IMR-90 (cell line): ENCODE results near the gene NEGR1. TPM values are rescaled to one million over a fixed set of nuclear protein-coding genes. Genes with fewer than 3 reads are reported as not detected.
A peak's percentile ranks its signal among the peaks of the same experiment; 100 is the strongest.

Experiments used
- ATAC-seq: fragments of 200-7000 bp; cut with Tn5 transposase; 2 replicates; pipeline ENCODE4 v1.9.1; 2020; ENCODE audit warnings: low read depth, mild to moderate bottlenecking, moderate library complexity
- BruUV-seq: library from RNA; stranded (reverse); fragments of 400-500 nt; replicated peaks from 2 replicates; lab custom pipeline; 2021; lab: Mats Ljungman, UMichigan
- CTCF ChIA-PET: fragments of 300-600 bp; formaldehyde crosslinking; extraction: SDS; loops from one replicate; lab custom pipeline; 2021; ENCODE audit warnings: antibody characterized with exemption; lab: Yijun Ruan, JAX
- POLR2A ChIA-PET: fragments of 300-600 bp; sonication (Branson Sonifier 250); formaldehyde crosslinking; loops from one replicate; lab custom pipeline; 2022; ENCODE audit warnings: antibody characterized with exemption; ENCODE audit not compliant: unreplicated experiment; lab: Charles Lee
- DNase-seq: peaks from one replicate; pipeline ENCODE4 v3.0.0; 2013
- H2AFZ ChIP-seq: replicated peaks from 2 replicates; pipeline ENCODE3; 2013; ENCODE audit warnings: low read length, mild to moderate bottlenecking; ENCODE audit not compliant: poor library complexity
- H2AK5ac ChIP-seq: 2 replicates; pipeline ENCODE4 v1.6.1; 2013; ENCODE audit warnings: low read depth, low read length, inconsistent platforms
- H2AK9ac ChIP-seq: replicated peaks from 2 replicates; pipeline ENCODE3; 2013; ENCODE audit warnings: mild to moderate bottlenecking, low read depth, low read length, moderate library complexity; ENCODE audit not compliant: poor library complexity
- H2BK120ac ChIP-seq: 2 replicates; pipeline ENCODE4 v1.6.1; 2013; ENCODE audit warnings: low read depth, low read length, inconsistent platforms
- H2BK15ac ChIP-seq: 3 replicates; pipeline ENCODE4 v1.6.1; 2013; ENCODE audit warnings: low read depth, low read length, inconsistent platforms
- H2BK20ac ChIP-seq: 2 replicates; pipeline ENCODE4 v1.6.1; 2013; ENCODE audit warnings: low read depth, mild to moderate bottlenecking, inconsistent platforms, low read length, moderate library complexity
- H2BK5ac ChIP-seq: 2 replicates; pipeline ENCODE4 v1.6.1; 2013; ENCODE audit warnings: mild to moderate bottlenecking, low read depth, low read length, inconsistent platforms; ENCODE audit not compliant: poor library complexity, severe bottlenecking
- H3K14ac ChIP-seq: replicated peaks from 2 replicates; pipeline ENCODE4 v1.6.1; 2013; ENCODE audit warnings: low read depth, low read length, inconsistent platforms
- H3K18ac ChIP-seq: 2 replicates; pipeline ENCODE4 v1.6.1; 2013; ENCODE audit warnings: low read depth, low read length, control low read depth
- H3K23ac ChIP-seq: 2 replicates; pipeline ENCODE4 v1.6.1; 2013; ENCODE audit warnings: low read depth, low read length, inconsistent platforms
- H3K27ac ChIP-seq: 2 replicates; pipeline ENCODE4 v1.5.1; 2013; ENCODE audit warnings: mild to moderate bottlenecking, control low read depth, low read length; ENCODE audit not compliant: insufficient read depth
- H3K27me3 ChIP-seq: 2 replicates; pipeline ENCODE4 v1.6.1; 2013; ENCODE audit warnings: low read length; ENCODE audit not compliant: control insufficient read depth, insufficient read depth
- H3K36me3 ChIP-seq: 2 replicates; pipeline ENCODE4 v1.6.1; 2013; ENCODE audit warnings: low read length, mixed read lengths; ENCODE audit not compliant: control insufficient read depth, insufficient read depth
- H3K4ac ChIP-seq: 2 replicates; pipeline ENCODE4 v1.6.1; 2013; ENCODE audit warnings: low read depth, low read length, inconsistent platforms
- H3K4me1 ChIP-seq: 2 replicates; pipeline ENCODE4 v1.6.1; 2013; ENCODE audit warnings: low read length, mixed read lengths; ENCODE audit not compliant: control insufficient read depth, insufficient read depth
- H3K4me2 ChIP-seq: 2 replicates; pipeline ENCODE4 v1.6.1; 2013; ENCODE audit warnings: low read depth, mild to moderate bottlenecking, control low read depth, low read length, moderate library complexity
- H3K4me3 ChIP-seq: 2 replicates; pipeline ENCODE4 v1.5.1; 2013; ENCODE audit warnings: low read depth, mild to moderate bottlenecking, control low read depth, low read length, moderate library complexity; ENCODE audit not compliant: insufficient read depth
- H3K56ac ChIP-seq: 2 replicates; pipeline ENCODE4 v1.6.1; 2013; ENCODE audit warnings: low read length, inconsistent platforms; ENCODE audit not compliant: insufficient read depth; ENCODE audit errors: extremely low read depth
- H3K79me1 ChIP-seq, 2 experiments: 2 replicates each; pipeline ENCODE4 v1.6.1; 2013; ENCODE audit warnings: low read length in 2 of 2, inconsistent platforms in 1 of 2, low read depth in 1 of 2
- H3K9ac ChIP-seq: 2 replicates; pipeline ENCODE4 v1.6.1; 2013; ENCODE audit warnings: low read depth, low read length, control low read depth
- H3K9me1 ChIP-seq: 2 replicates; pipeline ENCODE4 v1.6.1; 2013; ENCODE audit warnings: low read length, inconsistent platforms; ENCODE audit not compliant: insufficient read depth
- H3K9me3 ChIP-seq: 2 replicates; pipeline ENCODE4 v1.6.1; 2013; ENCODE audit warnings: low read length; ENCODE audit not compliant: control insufficient read depth, insufficient read depth
- H4K20me1 ChIP-seq: 2 replicates; pipeline ENCODE4 v1.6.1; 2013; ENCODE audit warnings: low read length, inconsistent platforms; ENCODE audit not compliant: insufficient read depth
- H4K5ac ChIP-seq: 2 replicates; pipeline ENCODE4 v1.6.1; 2013; ENCODE audit warnings: mild to moderate bottlenecking, low read depth, low read length, control low read depth
- H4K8ac ChIP-seq, 2 experiments: 2 replicates each; pipeline ENCODE4 v1.6.1; 2013; ENCODE audit warnings: low read depth in 2 of 2, low read length in 2 of 2, control low read depth in 1 of 2, inconsistent platforms in 1 of 2
- H4K91ac ChIP-seq: 2 replicates; pipeline ENCODE4 v1.6.1; 2013; ENCODE audit warnings: low read depth, low read length, inconsistent platforms; ENCODE audit not compliant: insufficient read depth
- BHLHE40 ChIP-seq: fragments of 150-350 bp; IDR thresholded peaks from 2 replicates; pipeline ENCODE4 v1.6.1; 2016; ENCODE audit warnings: mild to moderate bottlenecking, low read depth, low read length
- CEBPB ChIP-seq: IDR thresholded peaks from 2 replicates; pipeline ENCODE4 v1.6.1; 2012; ENCODE audit warnings: low read depth, low read length, improper control_type of control experiment
- CHD1 ChIP-seq: IDR thresholded peaks from 2 replicates; pipeline ENCODE4 v1.6.1; 2012; ENCODE audit warnings: low read depth, low read length, improper control_type of control experiment
- MXI1 ChIP-seq: IDR thresholded peaks from 2 replicates; pipeline ENCODE4 v1.6.1; 2012; ENCODE audit warnings: low read depth, mild to moderate bottlenecking, low read length, moderate library complexity, borderline replicate concordance
- RAD21 ChIP-seq: IDR thresholded peaks from 2 replicates; pipeline ENCODE4 v1.6.1; 2012; ENCODE audit warnings: low read length, improper control_type of control experiment
- RFX5 ChIP-seq: IDR thresholded peaks from 2 replicates; pipeline ENCODE4 v1.8.0; 2012; ENCODE audit warnings: low read depth, mild to moderate bottlenecking, low read length, moderate library complexity
- WGBS, 2 experiments: methylation state at CpG; one replicate each; pipeline versions ENCODE4 v1.1.5 to v1.1.7; 2013; ENCODE audit warnings: missing lambda C conversion rate in 2 of 2; ENCODE audit not compliant: insufficient read length in 1 of 2; ENCODE audit errors: extremely low coverage in 2 of 2; 5-methylcytosine and 5-hydroxymethylcytosine counted together
- dilution Hi-C: fragments of 300-500 bp; cut with HindIII; formaldehyde crosslinking; loops from one replicate; pipeline ENCODE4 v1.14.3; 2018; ENCODE audit warnings: low sequenced_read_pairs; ENCODE audit not compliant: unreplicated experiment
- in situ Hi-C: fragments of 300-500 bp; cut with MboI; formaldehyde crosslinking; loops from 3 replicates; pipeline ENCODE4 v1.14.3; 2019; ENCODE audit warnings: low sequenced_read_pairs, inconsistent platforms, mixed read lengths
- intact Hi-C: fragments of 100-400 bp; cut with micrococcal nuclease; formaldehyde crosslinking; loops from 2 replicates; pipeline ENCODE4 v1.10.0; 2022
- polyA plus RNA-seq, 3 experiments: library from polyadenylated mRNA; depleted of rRNA; stranded (reverse); fragments of >200 nt; gene quantifications; 2 replicates each; pipeline ENCODE4 v1.2.3, GENCODE V29; 2012; ENCODE audit warnings: low replicate concordance in 1 of 3
- total RNA-seq: library from RNA; depleted of rRNA; stranded (reverse); fragments of >200 nt; gene quantifications from 2 replicates; pipeline ENCODE4 v1.2.3, GENCODE V29; 2012
- TF ChIP-seq, protein P1 (sequence below): conservative IDR thresholded peaks from 2 replicates; pipeline ENCODE4 v1.5.1; 2012; ENCODE audit warnings: mild to moderate bottlenecking, low read depth, low read length, improper control_type of control experiment

The NEGR1 gene
- total and polyA plus RNA-seq, 2 of the 4 experiments (the other 2 are of a cell fraction): 5.1 to 9.1 TPM

DNA sequence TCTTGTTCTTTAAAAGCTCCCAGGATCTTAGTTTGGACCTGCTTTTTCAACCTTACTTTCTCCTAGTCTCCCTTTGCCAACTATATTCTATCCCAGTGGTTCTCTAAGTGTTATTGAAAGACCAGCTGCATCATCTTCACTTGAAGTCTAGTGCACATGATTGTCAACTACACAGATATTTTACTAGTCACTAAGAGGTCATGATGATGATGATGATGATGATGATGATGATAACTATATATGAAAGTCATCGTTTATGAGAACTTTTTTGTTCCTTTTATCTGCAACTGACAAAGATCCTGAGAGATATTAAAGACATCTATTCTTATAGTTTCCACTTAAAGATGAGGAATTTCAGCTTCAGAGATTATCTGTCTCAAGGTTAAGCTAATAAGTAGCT is 722.5 kb downstream of the NEGR1 start:
- Histone ChIP-seq H4K20me1 (no peaks in the 10 kb centered on the region), H3K27me3 (no peaks in the 10 kb centered on the region), H3K56ac (no peak overlapping the region), H3K4me3 (no peak overlapping the region), H2BK120ac (no peak overlapping the region), H3K23ac (no peak overlapping the region), H4K91ac (no peak overlapping the region), H3K79me1 (no peaks in the 10 kb centered on the region), H3K9me3 (no peaks in the 10 kb centered on the region), H3K27ac (no peak overlapping the region), H2AFZ (no peak overlapping the region), H2AK9ac (no peak overlapping the region), H2BK5ac (peak overlapping the region; percentile 7), H3K4ac (no peak overlapping the region), H4K5ac (no peak overlapping the region; the same call in 1 of the 2 replicates), H3K14ac (no peak overlapping the region), H2AK5ac (no peak overlapping the region), H3K9ac (no peak overlapping the region), H4K8ac (no peak overlapping the region), H2BK15ac (no peak overlapping the region), H3K36me3 (no peaks in the 10 kb centered on the region), H2BK20ac (no peak overlapping the region), H3K4me1 (peaks cover 2% of the 10 kb centered on the region; the same call in 1 of the 2 replicates), H3K9me1 (no peaks in the 10 kb centered on the region), H3K18ac (no peak overlapping the region), H3K4me2 (no peak overlapping the region)
- dilution Hi-C loops: no loop called here
- BruUV-seq: no TSS peak
- ChIA-PET POLR2A (no interaction called here), CTCF (interaction anchor here (1.3 kb wide), 1 partner anchor 10 kb away, joined by 9 read pairs; no protein-coding TSS in a partner anchor)
- TF ChIP-seq BHLHE40: no peak
- TF ChIP-seq CHD1: no peak
- no peak for TF ChIP-seq MXI1
- TF ChIP-seq, protein P1, sequence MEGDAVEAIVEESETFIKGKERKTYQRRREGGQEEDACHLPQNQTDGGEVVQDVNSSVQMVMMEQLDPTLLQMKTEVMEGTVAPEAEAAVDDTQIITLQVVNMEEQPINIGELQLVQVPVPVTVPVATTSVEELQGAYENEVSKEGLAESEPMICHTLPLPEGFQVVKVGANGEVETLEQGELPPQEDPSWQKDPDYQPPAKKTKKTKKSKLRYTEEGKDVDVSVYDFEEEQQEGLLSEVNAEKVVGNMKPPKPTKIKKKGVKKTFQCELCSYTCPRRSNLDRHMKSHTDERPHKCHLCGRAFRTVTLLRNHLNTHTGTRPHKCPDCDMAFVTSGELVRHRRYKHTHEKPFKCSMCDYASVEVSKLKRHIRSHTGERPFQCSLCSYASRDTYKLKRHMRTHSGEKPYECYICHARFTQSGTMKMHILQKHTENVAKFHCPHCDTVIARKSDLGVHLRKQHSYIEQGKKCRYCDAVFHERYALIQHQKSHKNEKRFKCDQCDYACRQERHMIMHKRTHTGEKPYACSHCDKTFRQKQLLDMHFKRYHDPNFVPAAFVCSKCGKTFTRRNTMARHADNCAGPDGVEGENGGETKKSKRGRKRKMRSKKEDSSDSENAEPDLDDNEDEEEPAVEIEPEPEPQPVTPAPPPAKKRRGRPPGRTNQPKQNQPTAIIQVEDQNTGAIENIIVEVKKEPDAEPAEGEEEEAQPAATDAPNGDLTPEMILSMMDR: no peak
- no peak for TF ChIP-seq RFX5
- no peak for TF ChIP-seq CEBPB
- no peak for TF ChIP-seq RAD21
- ATAC-seq (no peak), DNase-seq (no peak)
- in situ Hi-C loops: no loop called here
- WGBS, 2 experiments: no CpG with 5 or more reads among the region's 1 CpG
- intact Hi-C loops: no loop called here
